ENCODE results near the gene HBA1.
"Not testable (repeated sequence)": the region's sequence is repeated elsewhere in the genome, so short reads cannot be mapped to it uniquely, and the experiment has no call there.

Gene HBA1

DNA sequence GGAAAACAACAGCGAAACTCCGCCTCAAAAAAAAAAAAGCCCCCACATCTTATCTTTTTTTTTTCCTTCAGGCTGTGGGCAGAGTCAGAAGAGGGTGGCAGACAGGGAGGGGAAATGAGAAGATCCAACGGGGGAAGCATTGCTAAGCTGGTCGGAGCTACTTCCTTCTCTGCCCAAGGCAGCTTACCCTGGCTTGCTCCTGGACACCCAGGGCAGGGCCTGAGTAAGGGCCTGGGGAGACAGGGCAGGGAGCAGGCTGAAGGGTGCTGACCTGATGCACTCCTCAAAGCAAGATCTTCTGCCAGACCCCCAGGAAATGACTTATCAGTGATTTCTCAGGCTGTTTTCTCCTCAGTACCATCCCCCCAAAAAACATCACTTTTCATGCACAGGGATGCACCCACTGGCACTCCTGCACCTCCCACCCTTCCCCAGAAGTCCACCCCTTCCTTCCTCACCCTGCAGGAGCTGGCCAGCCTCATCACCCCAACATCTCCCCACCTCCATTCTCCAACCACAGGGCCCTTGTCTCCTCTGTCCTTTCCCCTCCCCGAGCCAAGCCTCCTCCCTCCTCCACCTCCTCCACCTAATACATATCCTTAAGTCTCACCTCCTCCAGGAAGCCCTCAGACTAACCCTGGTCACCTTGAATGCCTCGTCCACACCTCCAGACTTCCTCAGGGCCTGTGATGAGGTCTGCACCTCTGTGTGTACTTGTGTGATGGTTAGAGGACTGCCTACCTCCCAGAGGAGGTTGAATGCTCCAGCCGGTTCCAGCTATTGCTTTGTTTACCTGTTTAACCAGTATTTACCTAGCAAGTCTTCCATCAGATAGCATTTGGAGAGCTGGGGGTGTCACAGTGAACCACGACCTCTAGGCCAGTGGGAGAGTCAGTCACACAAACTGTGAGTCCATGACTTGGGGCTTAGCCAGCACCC lies 1.2 kb upstream of the HBA1 start:
- FAIRE-seq: no peak
- DNase-seq (ENCODE audit: insufficient read length, low spot score): no peak
- TF ChIP-seq POU2F2 (IDR thresholded peaks at IDR 0.05; ENCODE audit: low read depth, low read length) (no peak), POLR2AphosphoS5 (IDR thresholded peaks at IDR 0.05; ENCODE audit: low read depth, low read length) (no peak), SPI1 (IDR thresholded peaks at IDR 0.05; ENCODE audit: low read depth, low read length) (no peak), POLR2A (IDR thresholded peaks at IDR 0.05; ENCODE audit: low read depth, low read length) (no peak), PAX5 (IDR thresholded peaks at IDR 0.05; ENCODE audit: insufficient read depth, low read length, severe bottlenecking) (no peak), TAF1 (IDR thresholded peaks at IDR 0.05; ENCODE audit: low read depth, low read length) (no peak)

DNA sequence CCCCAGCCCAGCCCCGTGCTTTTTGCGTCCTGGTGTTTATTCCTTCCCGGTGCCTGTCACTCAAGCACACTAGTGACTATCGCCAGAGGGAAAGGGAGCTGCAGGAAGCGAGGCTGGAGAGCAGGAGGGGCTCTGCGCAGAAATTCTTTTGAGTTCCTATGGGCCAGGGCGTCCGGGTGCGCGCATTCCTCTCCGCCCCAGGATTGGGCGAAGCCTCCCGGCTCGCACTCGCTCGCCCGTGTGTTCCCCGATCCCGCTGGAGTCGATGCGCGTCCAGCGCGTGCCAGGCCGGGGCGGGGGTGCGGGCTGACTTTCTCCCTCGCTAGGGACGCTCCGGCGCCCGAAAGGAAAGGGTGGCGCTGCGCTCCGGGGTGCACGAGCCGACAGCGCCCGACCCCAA lies 474 bp upstream of the HBA1 start:
- not testable (repeated sequence) for DNase-seq (ENCODE audit: insufficient read length, low spot score); FAIRE-seq

- TF ChIP-seq POLR2A (IDR thresholded peaks at IDR 0.05; ENCODE audit: low read depth, low read length) (no peak), SPI1 (IDR thresholded peaks at IDR 0.05; ENCODE audit: low read depth, low read length) (no peak), TAF1 (IDR thresholded peaks at IDR 0.05; ENCODE audit: low read depth, low read length) (no peak), PAX5 (IDR thresholded peaks at IDR 0.05; ENCODE audit: insufficient read depth, low read length, severe bottlenecking) (no peak), POLR2AphosphoS5 (IDR thresholded peaks at IDR 0.05; ENCODE audit: low read depth, low read length) (no peak), POU2F2 (IDR thresholded peaks at IDR 0.05; ENCODE audit: low read depth, low read length) (no peak)
- DNase-seq (ENCODE audit: insufficient read length, low spot score) (no peak), FAIRE-seq (no peak)
Observed at GRCh38 chr16:177394-177822, 928 bp downstream of the HBA1 start.

GRCh38 chr16:177981-178667 lies 1.6 kb downstream of the HBA1 start:
- TF ChIP-seq POLR2A (IDR thresholded peaks at IDR 0.05; ENCODE audit: low read depth, low read length) (no peak), POLR2AphosphoS5 (IDR thresholded peaks at IDR 0.05; ENCODE audit: low read depth, low read length) (no peak), PAX5 (IDR thresholded peaks at IDR 0.05; ENCODE audit: insufficient read depth, low read length, severe bottlenecking) (no peak), SPI1 (IDR thresholded peaks at IDR 0.05; ENCODE audit: low read depth, low read length) (no peak), POU2F2 (IDR thresholded peaks at IDR 0.05; ENCODE audit: low read depth, low read length) (no peak), TAF1 (IDR thresholded peaks at IDR 0.05; ENCODE audit: low read depth, low read length) (no peak)
- DNase-seq (ENCODE audit: insufficient read length, low spot score) (no peak), FAIRE-seq (no peak)

DNA sequence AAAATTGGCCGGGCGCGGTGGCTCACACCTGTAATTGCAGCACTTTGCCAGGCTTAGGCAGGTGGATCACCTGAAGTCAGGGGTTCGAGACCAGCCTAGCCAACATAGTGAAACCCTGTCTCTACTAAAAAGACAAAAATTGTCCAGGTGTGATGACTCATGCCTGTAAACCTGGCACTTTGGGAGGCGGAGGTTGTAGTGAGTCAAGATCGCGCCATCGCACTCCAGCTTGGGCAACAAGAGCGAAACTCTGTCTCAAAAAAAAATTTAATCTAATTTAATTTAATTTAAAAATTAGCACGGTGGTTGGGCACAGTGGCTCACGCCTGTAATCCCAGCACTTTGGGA lies 2.2 kb downstream of the HBA1 start:
- DNase-seq (ENCODE audit: insufficient read length, low spot score) (no peak), FAIRE-seq (no peak)
- TF ChIP-seq POLR2AphosphoS5 (IDR thresholded peaks at IDR 0.05; ENCODE audit: low read depth, low read length) (no peak), PAX5 (IDR thresholded peaks at IDR 0.05; ENCODE audit: insufficient read depth, low read length, severe bottlenecking) (no peak), POLR2A (IDR thresholded peaks at IDR 0.05; ENCODE audit: low read depth, low read length) (no peak), SPI1 (IDR thresholded peaks at IDR 0.05; ENCODE audit: low read depth, low read length) (no peak), TAF1 (IDR thresholded peaks at IDR 0.05; ENCODE audit: low read depth, low read length) (no peak), POU2F2 (IDR thresholded peaks at IDR 0.05; ENCODE audit: low read depth, low read length) (no peak)

DNA sequence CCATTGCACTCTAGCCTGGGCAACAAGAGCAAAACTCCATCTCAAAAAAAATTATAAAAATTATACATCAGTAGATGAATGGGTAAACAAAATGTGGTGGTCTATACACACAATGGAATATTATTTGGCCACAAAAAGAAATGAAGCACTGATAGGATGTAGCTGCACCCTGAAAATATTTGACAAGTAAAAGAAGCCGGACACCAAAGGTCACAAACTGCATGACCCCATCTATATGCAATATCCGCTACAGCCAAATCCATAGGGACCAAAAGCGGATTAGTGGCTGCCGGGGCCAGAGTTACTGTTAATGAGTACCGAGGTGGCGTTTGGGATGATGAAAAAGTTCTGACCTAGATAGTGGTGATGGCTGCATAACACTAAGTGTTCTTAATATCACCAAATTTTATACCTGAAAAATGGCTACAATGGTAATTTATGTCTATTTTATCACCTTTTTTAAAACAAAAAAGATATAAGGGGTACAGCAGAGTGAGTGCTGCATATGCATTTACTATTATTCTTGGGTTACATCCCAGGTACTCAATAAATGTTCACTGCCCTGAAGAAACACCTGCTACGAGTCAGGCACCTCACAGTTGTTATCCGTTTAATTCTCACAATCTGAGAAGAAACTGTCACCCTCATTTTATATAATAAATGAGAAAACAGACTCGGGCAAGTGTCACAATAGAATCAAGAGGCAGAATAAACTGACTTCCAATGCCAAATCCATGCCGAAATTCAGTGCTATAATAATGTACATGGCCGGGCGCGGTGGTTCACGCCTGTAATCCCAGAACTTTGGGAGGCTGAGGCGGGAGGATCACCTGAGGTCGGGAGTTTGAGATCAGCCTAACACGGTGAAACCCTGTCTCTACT lies 3.0 kb downstream of the HBA1 start:
- no peak for FAIRE-seq
- DNase-seq (ENCODE audit: insufficient read length, low spot score): no peak
- no peak for TF ChIP-seq PAX5 (IDR thresholded peaks at IDR 0.05; ENCODE audit: insufficient read depth, low read length, severe bottlenecking)
- TF ChIP-seq POLR2A (IDR thresholded peaks at IDR 0.05; ENCODE audit: low read depth, low read length): no peak
- TF ChIP-seq POU2F2 (IDR thresholded peaks at IDR 0.05; ENCODE audit: low read depth, low read length): no peak
- no peak for TF ChIP-seq TAF1 (IDR thresholded peaks at IDR 0.05; ENCODE audit: low read depth, low read length)
- TF ChIP-seq POLR2AphosphoS5 (IDR thresholded peaks at IDR 0.05; ENCODE audit: low read depth, low read length): no peak
- no peak for TF ChIP-seq SPI1 (IDR thresholded peaks at IDR 0.05; ENCODE audit: low read depth, low read length)

DNA sequence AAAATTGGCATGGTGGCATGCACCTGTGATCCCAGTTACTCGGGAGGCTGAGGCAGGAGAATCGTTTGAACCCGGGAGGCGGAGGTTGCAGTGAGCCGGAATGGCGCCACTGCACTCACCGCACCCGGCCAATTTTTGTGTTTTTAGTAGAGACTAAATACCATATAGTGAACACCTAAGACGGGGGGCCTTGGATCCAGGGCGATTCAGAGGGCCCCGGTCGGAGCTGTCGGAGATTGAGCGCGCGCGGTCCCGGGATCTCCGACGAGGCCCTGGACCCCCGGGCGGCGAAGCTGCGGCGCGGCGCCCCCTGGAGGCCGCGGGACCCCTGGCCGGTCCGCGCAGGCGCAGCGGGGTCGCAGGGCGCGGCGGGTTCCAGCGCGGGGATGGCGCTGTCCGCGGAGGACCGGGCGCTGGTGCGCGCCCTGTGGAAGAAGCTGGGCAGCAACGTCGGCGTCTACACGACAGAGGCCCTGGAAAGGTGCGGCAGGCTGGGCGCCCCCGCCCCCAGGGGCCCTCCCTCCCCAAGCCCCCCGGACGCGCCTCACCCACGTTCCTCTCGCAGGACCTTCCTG lies 3.7 kb downstream of the HBA1 start, which contains the start of gene HBQ1:
TSS of gene HBQ1 (plus strand) at position 359 of the 575 bp plus-strand sequence. CDS start at position 387, 28 bp downstream.
- TF ChIP-seq POLR2A (IDR thresholded peaks at IDR 0.05; ENCODE audit: low read depth, low read length) (no peak), POLR2AphosphoS5 (IDR thresholded peaks at IDR 0.05; ENCODE audit: low read depth, low read length) (no peak), POU2F2 (IDR thresholded peaks at IDR 0.05; ENCODE audit: low read depth, low read length) (no peak), PAX5 (IDR thresholded peaks at IDR 0.05; ENCODE audit: insufficient read depth, low read length, severe bottlenecking) (no peak), TAF1 (IDR thresholded peaks at IDR 0.05; ENCODE audit: low read depth, low read length) (no peak)
- DNase-seq (ENCODE audit: insufficient read length, low spot score): peak; percentile 64

GRCh38 chr16:180681-181564 lies 4.4 kb downstream of the HBA1 start:
- peak; percentile 96 for DNase-seq (ENCODE audit: insufficient read length, low spot score)

More for the DNA sequence above, 3.7 kb downstream of the HBA1 start, which contains the start of gene HBQ1:
- FAIRE-seq: peak; percentile 82

More at GRCh38 chr16:180681-181564, 4.4 kb downstream of the HBA1 start:
- peak; percentile 95 for FAIRE-seq
- TF ChIP-seq SPI1 (IDR thresholded peaks at IDR 0.05; ENCODE audit: low read depth, low read length) (no peak), POU2F2 (IDR thresholded peaks at IDR 0.05; ENCODE audit: low read depth, low read length) (no peak), PAX5 (IDR thresholded peaks at IDR 0.05; ENCODE audit: insufficient read depth, low read length, severe bottlenecking) (no peak), TAF1 (IDR thresholded peaks at IDR 0.05; ENCODE audit: low read depth, low read length) (no peak), POLR2A (IDR thresholded peaks at IDR 0.05; ENCODE audit: low read depth, low read length) (no peak), POLR2AphosphoS5 (IDR thresholded peaks at IDR 0.05; ENCODE audit: low read depth, low read length) (no peak)

Measured in GM12891 (cell line).